Activated CD4-positive, alpha-beta T cell treated with anti-CD3 and anti-CD28 coated beads, Interleukin-2, amount 50 U/mL, for 1 hour (primary cell): ENCODE data around the gene ETV6.

Experiments used
- DNase-seq: peaks from one replicate; pipeline ENCODE4 v3.0.0-alpha.2; 2020

Gene ETV6

GRCh38 chr12:11836282-11837151 lies 187.0 kb downstream of the ETV6 start:
- DNase-seq = no peak

DNA sequence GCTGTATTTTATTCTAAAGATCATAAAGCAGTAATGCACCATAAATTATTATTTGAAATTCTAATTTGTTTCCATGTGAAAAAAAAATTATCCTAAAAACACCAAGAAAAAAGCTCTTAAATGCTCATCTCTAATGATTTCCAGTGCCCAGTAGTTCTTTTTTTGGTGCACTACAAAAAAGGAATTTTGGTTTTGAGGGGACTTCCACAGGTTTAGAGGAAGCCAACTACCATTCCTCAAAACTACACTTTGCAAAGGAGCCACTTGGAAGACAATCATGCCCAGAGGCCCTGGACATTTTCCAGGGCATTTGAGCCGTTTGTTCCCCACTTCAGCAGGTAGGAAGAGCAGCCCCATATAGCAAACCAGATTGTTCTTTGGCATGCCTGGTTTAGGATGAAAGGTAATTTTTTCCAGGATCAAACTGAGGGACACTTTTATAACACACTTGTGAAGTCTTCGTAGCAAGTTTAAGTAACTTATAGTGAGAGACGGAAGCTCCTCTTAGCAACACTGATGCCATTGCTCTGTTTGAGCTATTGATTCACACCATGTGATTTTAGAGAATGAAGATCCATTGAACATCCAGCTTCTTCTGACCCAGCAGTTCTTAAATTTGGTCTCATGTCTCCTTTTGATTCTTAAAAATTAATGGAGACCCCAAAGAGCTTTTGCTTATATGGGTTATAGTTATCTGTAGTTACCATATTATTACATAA lies 187.9 kb downstream of the ETV6 start:
- DNase-seq = no peak

GRCh38 chr12:11838403-11838802 lies 188.9 kb downstream of the ETV6 start:
- no peak for DNase-seq

- no peak for DNase-seq
Measured at GRCh38 chr12:11839091-11839641, 189.7 kb downstream of the ETV6 start.

DNA sequence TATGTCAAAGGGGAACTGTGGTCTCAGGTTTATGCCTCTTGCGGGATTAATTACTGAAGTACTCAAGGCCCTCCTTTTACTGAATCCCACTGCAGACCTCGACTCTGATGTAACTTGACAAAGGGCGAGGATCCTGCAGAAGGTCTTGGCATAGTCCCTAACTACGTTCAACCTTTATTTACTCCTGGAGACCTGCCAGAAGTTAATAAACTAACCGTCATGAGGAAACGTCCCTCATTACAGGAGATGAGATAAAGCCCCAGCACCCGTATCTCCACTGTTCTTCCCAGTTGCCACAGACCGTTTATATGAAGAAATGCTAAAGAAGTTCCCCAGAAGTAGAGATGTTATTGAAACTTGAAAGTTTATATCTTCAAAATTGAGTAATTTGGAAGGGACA lies 190.9 kb downstream of the ETV6 start:
- no peak for DNase-seq

DNA sequence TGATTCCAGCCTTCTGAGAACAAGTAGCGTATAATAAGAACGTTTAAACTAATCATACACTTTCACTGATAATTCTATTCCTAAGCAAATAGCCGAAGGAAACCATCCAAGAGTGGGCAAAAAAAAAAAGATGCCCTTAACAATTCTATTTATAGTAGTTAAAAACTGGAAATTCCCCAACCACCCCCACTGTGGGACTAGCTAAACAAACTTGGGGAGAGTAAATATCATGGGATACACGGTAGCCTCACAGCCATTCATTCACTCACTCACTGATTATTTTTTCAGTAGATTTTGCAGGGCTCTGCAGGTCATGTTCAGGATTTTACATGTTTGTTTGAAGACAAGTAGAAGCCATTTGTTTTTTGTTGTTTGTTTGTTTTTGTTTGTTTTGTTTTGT lies 197.0 kb downstream of the ETV6 start:
- DNase-seq = no peak

- no peak for DNase-seq
Measured at GRCh38 chr12:11847539-11847938, 198.1 kb downstream of the ETV6 start.

DNA sequence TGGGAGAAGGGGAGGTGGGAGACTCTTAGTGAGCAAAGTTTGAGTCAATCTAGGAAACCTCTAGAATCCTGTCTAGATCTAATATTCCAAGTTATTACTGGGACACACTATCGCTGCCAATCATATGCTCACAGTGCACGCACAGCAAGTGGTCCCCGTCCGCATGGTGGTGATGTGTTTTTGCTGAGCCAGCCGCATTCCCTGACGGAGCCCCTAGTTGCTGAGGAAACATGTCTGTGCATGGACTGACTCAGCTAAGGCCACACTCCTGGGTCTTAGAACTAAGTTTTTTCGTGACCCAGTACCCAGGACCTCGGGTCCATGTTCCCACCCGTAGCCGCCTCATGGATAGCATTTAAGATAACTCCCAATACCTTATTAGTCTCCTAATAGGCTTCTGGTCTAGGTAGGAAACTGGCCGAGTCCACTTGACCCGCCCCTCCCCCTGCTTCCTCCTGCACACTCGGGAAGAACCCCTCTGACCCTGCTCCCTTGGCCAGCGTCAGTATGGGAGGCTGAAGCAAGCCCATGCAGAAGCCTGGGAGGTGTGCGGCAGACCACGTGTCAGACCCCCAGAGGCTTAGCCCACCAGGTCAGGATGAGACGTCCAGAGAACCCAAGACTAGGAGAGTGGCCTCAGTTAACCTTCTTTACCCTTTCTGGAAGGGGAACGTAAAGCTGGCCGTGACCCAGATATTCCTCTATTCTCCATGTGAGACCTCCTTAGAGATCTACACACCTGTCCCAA lies 200.5 kb downstream of the ETV6 start:
- no peak for DNase-seq

GRCh38 chr12:11853126-11853525 lies 203.7 kb downstream of the ETV6 start:
- no peak for DNase-seq

- DNase-seq = no peak
Measured at GRCh38 chr12:11854011-11854499, 204.6 kb downstream of the ETV6 start.

DNA sequence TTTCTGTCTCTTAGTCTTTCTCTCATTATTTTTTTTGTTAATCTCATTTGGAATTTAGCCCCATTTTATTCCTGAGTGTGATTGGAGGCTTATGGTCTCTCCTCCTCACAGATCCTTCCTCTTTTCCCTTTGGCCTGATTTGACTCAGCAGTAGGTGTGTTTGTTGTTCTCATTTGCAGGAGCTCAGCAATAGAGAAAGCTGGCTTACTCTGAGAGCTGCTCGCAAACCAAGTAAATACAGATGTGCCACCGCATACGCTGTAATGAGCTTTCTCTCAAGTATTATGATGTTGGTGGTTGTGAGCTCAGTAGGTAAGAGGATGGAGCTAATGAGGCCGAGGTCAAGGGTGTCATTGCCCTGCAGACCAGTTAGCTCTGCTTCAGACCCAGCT lies 206.5 kb downstream of the ETV6 start:
- DNase-seq = no peak

GRCh38 chr12:11856971-11857370 lies 207.5 kb downstream of the ETV6 start:
- no peak for DNase-seq

DNA sequence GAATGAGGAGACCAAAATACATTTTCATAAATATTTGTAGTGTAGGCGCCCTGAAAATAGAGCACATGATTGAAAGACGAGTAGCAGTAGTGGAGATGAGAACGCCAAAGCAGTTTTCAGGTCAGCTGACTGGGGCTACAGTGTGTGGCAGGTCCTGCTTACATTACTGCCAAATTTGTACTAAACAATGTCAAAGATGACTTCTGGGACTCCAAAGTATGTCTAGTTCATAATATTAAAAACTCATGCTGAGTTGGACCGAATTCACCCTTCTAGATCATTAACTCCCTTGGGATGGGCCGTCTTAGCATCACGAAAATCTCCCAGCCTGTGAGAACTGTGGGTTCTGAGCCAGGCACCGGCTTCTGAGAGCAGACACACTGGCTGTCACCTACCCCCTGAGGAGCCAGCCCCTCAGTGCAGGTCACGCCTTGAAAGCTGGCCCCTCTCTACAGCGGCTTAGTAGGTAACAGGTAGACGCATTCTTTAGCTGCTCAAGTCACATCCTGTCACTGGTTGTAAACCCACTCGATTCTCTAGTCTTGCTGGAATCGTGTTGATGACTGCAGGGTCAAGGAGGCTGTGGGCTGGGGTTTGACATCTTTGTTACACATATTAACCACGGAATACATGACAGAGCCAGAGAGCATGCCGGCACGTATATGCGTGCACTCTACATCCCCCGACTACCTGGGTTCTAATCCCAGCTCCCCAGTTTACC lies 210.4 kb downstream of the ETV6 start:
- DNase-seq = no peak

- no peak for DNase-seq
Measured at GRCh38 chr12:11861155-11861863, 211.8 kb downstream of the ETV6 start.

DNA sequence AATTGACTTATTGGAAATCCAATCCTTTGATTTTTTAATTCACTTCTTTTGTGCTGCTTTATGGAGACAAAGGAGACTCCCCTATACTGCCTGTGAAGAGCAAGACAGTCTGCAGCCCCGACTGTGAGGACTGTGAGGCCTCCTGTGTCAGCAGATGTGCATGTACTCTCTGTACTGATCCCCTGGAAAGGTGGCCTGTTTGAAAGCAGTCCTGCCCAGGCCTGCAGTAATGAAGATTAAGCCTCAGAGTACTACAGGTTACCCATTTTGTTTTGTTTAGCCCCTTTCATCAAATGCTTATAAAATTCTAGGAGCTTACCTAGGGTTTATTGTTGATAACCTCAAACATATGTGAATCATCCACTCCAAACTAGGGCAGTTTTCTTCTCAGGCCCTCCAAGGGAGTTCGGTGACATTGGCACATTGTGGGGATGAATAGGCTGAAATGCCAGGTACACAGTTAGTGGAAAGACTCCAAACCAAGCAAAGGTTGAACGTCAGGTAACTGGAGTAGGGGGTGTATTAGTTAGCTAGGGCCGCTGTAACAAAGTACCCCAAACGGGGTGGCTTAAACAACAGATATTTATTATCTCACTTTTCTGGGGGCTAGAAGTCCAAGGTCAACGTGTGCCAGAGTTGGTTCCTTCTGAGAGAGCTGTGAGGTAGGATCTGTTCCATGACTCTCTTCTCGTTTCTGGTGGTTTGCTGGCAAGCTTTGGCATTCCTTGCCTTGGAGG lies 212.6 kb downstream of the ETV6 start:
- no peak for DNase-seq

- DNase-seq = no peak
Measured at GRCh38 chr12:11862798-11863197, 213.3 kb downstream of the ETV6 start.

DNA sequence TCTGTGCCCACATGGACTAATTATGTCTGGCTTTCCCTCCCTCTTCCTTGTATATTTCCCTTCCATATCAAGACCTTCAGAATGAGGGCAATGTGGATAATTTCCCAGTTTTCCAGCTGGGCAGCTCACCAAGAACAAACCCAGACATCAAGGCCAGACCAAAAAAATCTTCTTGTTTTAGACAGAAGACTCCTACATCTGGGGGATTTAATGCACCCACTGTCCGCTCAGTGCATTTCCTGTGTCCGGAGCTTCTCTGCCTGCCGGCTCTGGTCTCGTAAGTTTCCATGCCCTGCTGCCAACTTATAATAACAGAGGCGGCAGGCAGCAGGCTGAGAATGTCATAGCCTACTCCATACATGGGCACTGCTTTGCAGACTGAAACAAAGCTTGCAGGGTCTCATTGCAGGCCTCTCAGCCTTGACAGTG lies 214.0 kb downstream of the ETV6 start:
- no peak for DNase-seq

DNA sequence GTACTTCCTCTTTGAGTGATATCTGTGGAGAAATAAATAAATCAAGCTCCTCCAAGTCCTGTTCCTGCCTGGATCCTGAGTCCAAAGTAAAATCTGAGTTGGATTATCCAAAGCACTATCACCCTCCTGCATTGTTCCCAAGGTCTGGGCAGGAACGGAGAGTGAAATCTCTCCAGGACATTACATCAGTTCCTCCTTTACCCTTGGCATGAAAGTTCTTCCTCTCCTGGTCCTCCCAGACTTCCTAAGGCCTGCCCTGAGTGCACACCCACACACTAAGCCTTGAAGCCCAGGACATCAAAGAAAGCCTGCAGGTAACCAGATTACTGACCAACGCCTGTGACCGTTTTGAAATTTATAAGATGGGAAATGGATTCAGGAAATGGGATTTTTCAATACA lies 214.5 kb downstream of the ETV6 start:
- no peak for DNase-seq

DNA sequence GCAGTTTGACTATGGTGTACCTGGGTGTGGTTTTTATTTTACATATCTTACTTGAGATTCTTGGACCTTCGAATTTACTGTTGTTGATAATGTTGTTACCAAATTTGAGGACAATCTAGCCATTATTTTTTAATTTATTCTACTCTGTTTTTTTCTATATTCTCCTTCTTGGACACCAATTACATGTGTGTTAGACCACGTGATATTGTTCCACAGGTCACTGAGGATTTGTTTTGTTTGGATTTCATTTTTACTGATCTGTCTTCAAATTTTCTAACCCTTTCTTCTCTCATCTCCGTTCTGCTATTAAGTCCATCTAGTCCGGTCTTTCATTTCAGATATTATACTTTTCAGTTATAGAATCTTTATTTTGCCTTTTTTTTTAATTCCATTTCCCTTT lies 216.3 kb downstream of the ETV6 start:
- no peak for DNase-seq

DNA sequence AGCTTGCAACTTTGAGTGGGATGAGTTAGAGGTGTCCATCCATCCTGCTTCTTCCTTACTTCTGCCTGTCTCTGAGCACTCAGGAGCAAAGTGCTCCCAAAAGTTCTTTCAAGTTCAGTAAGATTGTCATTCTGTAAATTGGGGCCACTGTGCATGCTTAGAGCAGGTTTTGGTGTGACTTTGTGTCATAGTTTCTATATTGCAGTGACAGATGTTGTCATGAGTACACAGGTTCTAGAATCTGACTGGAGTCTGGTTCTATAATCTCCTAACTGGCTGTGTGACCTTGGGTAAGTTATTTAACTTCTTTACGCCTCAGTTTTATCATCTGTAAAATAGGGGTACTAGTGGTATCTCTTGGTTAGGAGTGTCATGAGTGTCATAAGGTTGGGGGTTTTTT lies 218.6 kb downstream of the ETV6 start:
- DNase-seq = no peak

- no peak for DNase-seq
Measured at GRCh38 chr12:11869406-11869805, 219.9 kb downstream of the ETV6 start.
